Measurements from ENCODE around the gene RAB8B. TPM values are rescaled to one million over a fixed set of nuclear protein-coding genes. Genes with fewer than 3 reads are reported as not detected.

Gene RAB8B
- polyA plus RNA-seq, 1 donor from 2014 or later, result 87.1 TPM

GRCh38 chr15:63313825-63314224, 124.4 kb downstream of the RAB8B start:
- Histone ChIP-seq H2AFZ (ENCODE audit: low read depth, low read length) (no peak overlapping the region), H3K4me2 (ENCODE audit: low read length) (no peak overlapping the region), H3K4me3 (ENCODE audit: low read length) (no peak overlapping the region), H3K27me3 (ENCODE audit: insufficient read depth, low read depth, low read length) (no peaks in the 10 kb centered on the region), H3F3A (ENCODE audit: insufficient read depth, low read length, poor library complexity, severe bottlenecking) (no peaks in the 10 kb centered on the region), H4K20me1 (ENCODE audit: insufficient read depth) (no peaks in the 10 kb centered on the region), H3K9me3 (ENCODE audit: low read length) (no peaks in the 10 kb centered on the region), H3K27ac (ENCODE audit: low read length) (no peak overlapping the region), H3K79me2 (replicated peaks; ENCODE audit: insufficient read depth, low read length) (no peaks in the 10 kb centered on the region), H3K9ac (ENCODE audit: low read length) (no peak overlapping the region), H3K36me3 (ENCODE audit: insufficient read depth, low read length) (no peaks in the 10 kb centered on the region), H3K9me2 (ENCODE audit: insufficient read depth, low read length) (no peaks in the 10 kb centered on the region)
- TF ChIP-seq EP300 (conservative IDR thresholded peaks at IDR 0.05; ENCODE audit: poor library complexity, severe bottlenecking) (no peak), EZH2 (IDR thresholded peaks at IDR 0.05; ENCODE audit: borderline replicate concordance, insufficient read depth, low read length, poor library complexity, severe bottlenecking) (no peak), POLR2AphosphoS5 (IDR thresholded peaks at IDR 0.05) (no peak), MXI1 (conservative IDR thresholded peaks at IDR 0.05; ENCODE audit: poor library complexity, severe bottlenecking) (no peak), RAD21 (conservative IDR thresholded peaks at IDR 0.05) (no peak), CTCF (IDR thresholded peaks at IDR 0.05; ENCODE audit: poor library complexity, severe bottlenecking) (no peak), SMC3 (conservative IDR thresholded peaks at IDR 0.05; ENCODE audit: poor library complexity) (no peak), TAF1 (IDR thresholded peaks at IDR 0.05; ENCODE audit: low read depth) (no peak)
- TF ChIP-seq, protein P1, sequence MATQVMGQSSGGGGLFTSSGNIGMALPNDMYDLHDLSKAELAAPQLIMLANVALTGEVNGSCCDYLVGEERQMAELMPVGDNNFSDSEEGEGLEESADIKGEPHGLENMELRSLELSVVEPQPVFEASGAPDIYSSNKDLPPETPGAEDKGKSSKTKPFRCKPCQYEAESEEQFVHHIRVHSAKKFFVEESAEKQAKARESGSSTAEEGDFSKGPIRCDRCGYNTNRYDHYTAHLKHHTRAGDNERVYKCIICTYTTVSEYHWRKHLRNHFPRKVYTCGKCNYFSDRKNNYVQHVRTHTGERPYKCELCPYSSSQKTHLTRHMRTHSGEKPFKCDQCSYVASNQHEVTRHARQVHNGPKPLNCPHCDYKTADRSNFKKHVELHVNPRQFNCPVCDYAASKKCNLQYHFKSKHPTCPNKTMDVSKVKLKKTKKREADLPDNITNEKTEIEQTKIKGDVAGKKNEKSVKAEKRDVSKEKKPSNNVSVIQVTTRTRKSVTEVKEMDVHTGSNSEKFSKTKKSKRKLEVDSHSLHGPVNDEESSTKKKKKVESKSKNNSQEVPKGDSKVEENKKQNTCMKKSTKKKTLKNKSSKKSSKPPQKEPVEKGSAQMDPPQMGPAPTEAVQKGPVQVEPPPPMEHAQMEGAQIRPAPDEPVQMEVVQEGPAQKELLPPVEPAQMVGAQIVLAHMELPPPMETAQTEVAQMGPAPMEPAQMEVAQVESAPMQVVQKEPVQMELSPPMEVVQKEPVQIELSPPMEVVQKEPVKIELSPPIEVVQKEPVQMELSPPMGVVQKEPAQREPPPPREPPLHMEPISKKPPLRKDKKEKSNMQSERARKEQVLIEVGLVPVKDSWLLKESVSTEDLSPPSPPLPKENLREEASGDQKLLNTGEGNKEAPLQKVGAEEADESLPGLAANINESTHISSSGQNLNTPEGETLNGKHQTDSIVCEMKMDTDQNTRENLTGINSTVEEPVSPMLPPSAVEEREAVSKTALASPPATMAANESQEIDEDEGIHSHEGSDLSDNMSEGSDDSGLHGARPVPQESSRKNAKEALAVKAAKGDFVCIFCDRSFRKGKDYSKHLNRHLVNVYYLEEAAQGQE (IDR thresholded peaks at IDR 0.05; ENCODE audit: borderline replicate concordance), result no peak

DNA sequence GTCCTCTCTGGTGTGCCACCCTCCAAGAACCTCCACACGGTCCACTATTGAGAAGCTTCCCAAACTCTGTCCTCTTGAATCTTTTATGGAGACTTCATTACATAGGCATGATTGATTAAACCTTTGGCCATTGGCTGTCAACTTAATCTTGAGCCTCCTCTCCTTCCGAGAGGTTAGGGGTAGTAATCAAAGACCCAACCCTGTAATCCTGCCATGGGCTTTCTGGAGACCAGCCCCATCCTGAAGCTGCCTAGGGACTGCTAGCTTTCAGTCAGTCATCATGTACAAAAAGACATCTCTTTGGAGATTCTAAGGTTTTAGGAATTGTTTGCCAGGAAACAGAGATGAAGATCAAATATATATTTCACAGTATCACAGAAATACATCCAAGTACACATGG, 125.0 kb downstream of the RAB8B start:
- H3K9me3 ChIP-seq (ENCODE audit: low read length), result no peaks in the 10 kb centered on the region
- no peaks in the 10 kb centered on the region for H3K9me2 ChIP-seq (ENCODE audit: insufficient read depth, low read length)
- H2AFZ ChIP-seq (ENCODE audit: low read depth, low read length), result no peak overlapping the region
- no peaks in the 10 kb centered on the region for H3F3A ChIP-seq (ENCODE audit: insufficient read depth, low read length, poor library complexity, severe bottlenecking)
- no peaks in the 10 kb centered on the region for H4K20me1 ChIP-seq (ENCODE audit: insufficient read depth)
- H3K4me2 ChIP-seq (ENCODE audit: low read length), result no peak overlapping the region
- H3K36me3 ChIP-seq (ENCODE audit: insufficient read depth, low read length), result no peaks in the 10 kb centered on the region
- no peak overlapping the region for H3K9ac ChIP-seq (ENCODE audit: low read length)
- H3K4me3 ChIP-seq (ENCODE audit: low read length), result no peak overlapping the region
- no peaks in the 10 kb centered on the region for H3K27me3 ChIP-seq (ENCODE audit: insufficient read depth, low read depth, low read length)
- no peaks in the 10 kb centered on the region for H3K79me2 ChIP-seq (replicated peaks; ENCODE audit: insufficient read depth, low read length)
- no peak overlapping the region for H3K27ac ChIP-seq (ENCODE audit: low read length)
- no peak for TF ChIP-seq SMC3 (conservative IDR thresholded peaks at IDR 0.05; ENCODE audit: poor library complexity)
- TF ChIP-seq CTCF (IDR thresholded peaks at IDR 0.05; ENCODE audit: poor library complexity, severe bottlenecking), result no peak
- TF ChIP-seq TAF1 (IDR thresholded peaks at IDR 0.05; ENCODE audit: low read depth), result no peak
- no peak for TF ChIP-seq EP300 (conservative IDR thresholded peaks at IDR 0.05; ENCODE audit: poor library complexity, severe bottlenecking)
- TF ChIP-seq RAD21 (conservative IDR thresholded peaks at IDR 0.05), result no peak
- no peak for TF ChIP-seq MXI1 (conservative IDR thresholded peaks at IDR 0.05; ENCODE audit: poor library complexity, severe bottlenecking)
- no peak for TF ChIP-seq EZH2 (IDR thresholded peaks at IDR 0.05; ENCODE audit: borderline replicate concordance, insufficient read depth, low read length, poor library complexity, severe bottlenecking)
- no peak for TF ChIP-seq POLR2AphosphoS5 (IDR thresholded peaks at IDR 0.05)
- TF ChIP-seq, protein P1 (IDR thresholded peaks at IDR 0.05; ENCODE audit: borderline replicate concordance), result no peak

Measured in neural cell (in vitro differentiated cells).